ENCODE results near the gene ARAP1.

GRCh38 chr11:72778535-72779494 lies 26.6 kb upstream of the ARAP1 start:
- TF ChIP-seq CTCF (conservative IDR thresholded peaks at IDR 0.05 in 1 of 2, IDR thresholded peaks at IDR 0.05 in 1 of 2; ENCODE audit: extremely low read depth in 1 of 2, insufficient read depth in 1 of 2, low read depth in 1 of 2, low read length in 2 of 2) = no peak
- no peak for TF ChIP-seq EZH2 (IDR thresholded peaks at IDR 0.05; ENCODE audit: borderline replicate concordance, low read length)
